Ectodermal cell (in vitro differentiated cells): ENCODE measurements around the gene GBP1.
"Not testable (repeated sequence)": the region's sequence is repeated elsewhere in the genome, so short reads cannot be mapped to it uniquely, and the experiment has no call there.

Source experiments
- H3K27ac ChIP-seq: 2 replicates; pipeline ENCODE4 v1.7.0; 2013; ENCODE audit warnings: mild to moderate bottlenecking, low read depth, low read length; ENCODE audit not compliant: insufficient read depth, poor library complexity, severe bottlenecking
- H3K27me3 ChIP-seq: 2 replicates; pipeline ENCODE4 v1.7.0; 2013; ENCODE audit warnings: mild to moderate bottlenecking, low read length; ENCODE audit not compliant: insufficient read depth, control insufficient read depth, poor library complexity, severe bottlenecking
- H3K36me3 ChIP-seq: one replicate; pipeline ENCODE4 v1.7.0; 2013; ENCODE audit warnings: low read length; ENCODE audit not compliant: control insufficient read depth, insufficient read depth
- H3K4me1 ChIP-seq: one replicate; pipeline ENCODE4 v1.7.0; 2013; ENCODE audit warnings: low read length; ENCODE audit not compliant: control insufficient read depth, insufficient read depth
- H3K4me3 ChIP-seq: 2 replicates; pipeline ENCODE4 v1.7.0; 2013; ENCODE audit warnings: low read depth, low read length, control low read depth; ENCODE audit not compliant: insufficient read depth
- H3K9me3 ChIP-seq: 2 replicates; pipeline ENCODE4 v1.7.0; 2013; ENCODE audit warnings: mild to moderate bottlenecking, low read length, moderate library complexity; ENCODE audit not compliant: control insufficient read depth
- WGBS, 2 experiments: methylation state at CpG; one replicate each; pipeline ENCODE4 v1.1.7; 2013; ENCODE audit warnings: missing lambda C conversion rate in 2 of 2; 5-methylcytosine and 5-hydroxymethylcytosine counted together

The GBP1 gene

GRCh38 chr1:89089962-89090361, 25.0 kb upstream of the GBP1 start:
- Histone ChIP-seq H3K9me3 (no peaks in the 10 kb centered on the region), H3K4me3 (no peak overlapping the region), H3K27me3 (no peaks in the 10 kb centered on the region), H3K4me1 (no peaks in the 10 kb centered on the region), H3K36me3 (no peaks in the 10 kb centered on the region), H3K27ac (no peak overlapping the region)
- no CpG with 5 or more reads among the region's 1 CpG for WGBS, 2 experiments

DNA sequence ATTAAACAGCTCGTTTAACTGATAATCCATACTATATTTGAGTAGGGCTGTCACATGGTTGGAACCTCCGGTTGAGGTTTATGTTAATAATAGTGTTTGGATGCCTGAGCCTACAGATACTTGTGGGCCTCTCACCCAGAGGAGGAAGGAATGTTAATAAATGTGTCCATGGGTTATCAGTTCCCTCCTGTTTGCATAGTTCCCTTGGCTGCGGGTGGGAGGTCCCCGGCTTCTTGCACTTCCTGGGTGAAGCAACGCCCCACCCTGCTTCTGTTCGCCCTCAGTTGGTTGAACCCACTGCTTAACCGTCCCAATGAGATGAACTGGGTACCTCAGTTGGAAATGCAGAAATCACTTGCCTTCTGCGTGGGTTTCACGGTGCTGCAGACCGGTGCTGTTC, 23.6 kb upstream of the GBP1 start:
- Histone ChIP-seq H3K27me3 (no peaks in the 10 kb centered on the region), H3K9me3 (no peaks in the 10 kb centered on the region), H3K4me3 (no peak overlapping the region), H3K4me1 (no peaks in the 10 kb centered on the region), H3K36me3 (no peaks in the 10 kb centered on the region), H3K27ac (no peak overlapping the region)
- WGBS, 2 experiments, result 92 to 95% methylated on average over 9 to 10 of the region's 10 CpGs

DNA sequence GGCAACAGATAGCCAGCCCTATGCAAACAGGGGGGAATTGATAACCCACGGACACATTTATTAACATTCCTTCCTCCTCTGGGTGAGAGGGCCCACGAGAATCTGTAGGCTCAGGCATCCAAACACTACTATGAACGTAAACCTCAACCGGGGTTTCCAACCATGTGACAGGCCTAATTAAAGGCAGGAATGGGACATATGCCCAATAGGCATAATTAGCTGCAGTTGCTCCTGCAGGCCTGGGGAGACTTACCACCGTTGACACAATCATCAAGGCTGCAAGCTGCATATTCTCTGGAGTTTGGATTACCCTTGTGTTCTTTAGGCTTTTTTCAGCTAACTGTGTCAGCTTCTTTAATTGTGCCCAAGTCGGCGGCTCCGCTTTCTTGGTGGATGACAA, 22.2 kb upstream of the GBP1 start:
- Histone ChIP-seq H3K9me3 (no peaks in the 10 kb centered on the region), H3K4me1 (no peaks in the 10 kb centered on the region), H3K4me3 (no peak overlapping the region), H3K27me3 (no peaks in the 10 kb centered on the region), H3K27ac (no peak overlapping the region), H3K36me3 (no peaks in the 10 kb centered on the region)
- 87 to 94% methylated on average over 7 to 8 of the region's 8 CpGs for WGBS, 2 experiments

DNA sequence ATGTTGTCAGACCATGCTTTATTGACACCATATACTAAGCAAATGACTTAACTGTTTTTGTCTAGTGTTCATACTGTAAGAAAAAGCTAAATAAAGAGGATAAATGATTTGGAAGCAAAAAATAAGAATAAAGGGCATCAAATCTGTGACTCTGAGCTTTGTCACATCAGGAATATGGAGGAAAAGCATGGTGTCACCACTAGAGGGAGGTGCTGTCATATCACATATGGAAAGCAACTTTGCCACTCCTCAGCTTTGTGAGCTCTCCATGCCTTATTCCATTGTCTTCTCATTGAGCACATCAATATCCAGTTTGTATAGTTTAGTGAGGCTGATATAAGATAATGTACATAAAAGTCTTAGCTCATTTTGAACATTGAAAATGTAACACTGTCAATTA, 20.8 kb upstream of the GBP1 start:
- Histone ChIP-seq H3K27me3 (no peaks in the 10 kb centered on the region), H3K4me1 (no peaks in the 10 kb centered on the region), H3K36me3 (no peaks in the 10 kb centered on the region), H3K27ac (no peak overlapping the region), H3K4me3 (no peak overlapping the region), H3K9me3 (no peaks in the 10 kb centered on the region)

GRCh38 chr1:89081005-89081404, 16.0 kb upstream of the GBP1 start:
- Histone ChIP-seq H3K4me3 (no peak overlapping the region), H3K27ac (no peak overlapping the region), H3K9me3 (no peaks in the 10 kb centered on the region), H3K36me3 (no peaks in the 10 kb centered on the region), H3K27me3 (no peaks in the 10 kb centered on the region), H3K4me1 (no peaks in the 10 kb centered on the region)
- 88 to 100% methylated on average over 2 of the region's 3 CpGs for WGBS, 2 experiments

- 88 to 92% methylated on average over 7 of the region's 7 CpGs for WGBS, 2 experiments
These were observed 15.1 kb upstream of the GBP1 start for GRCh38 chr1:89080068-89080467.

GRCh38 chr1:89072466-89073065, 7.6 kb upstream of the GBP1 start:
- 75 to 79% methylated on average over 7 to 8 of the region's 8 CpGs for WGBS, 2 experiments
- not testable (repeated sequence) for H3K9me3 ChIP-seq, H3K27me3 ChIP-seq, H3K4me1 ChIP-seq, H3K36me3 ChIP-seq, H3K4me3 ChIP-seq, H3K27ac ChIP-seq

More at GRCh38 chr1:89080068-89080467, 15.1 kb upstream of the GBP1 start:
- H3K27ac ChIP-seq, H3K4me3 ChIP-seq, H3K36me3 ChIP-seq, H3K9me3 ChIP-seq, H3K4me1 ChIP-seq, H3K27me3 ChIP-seq: not testable (repeated sequence)

GRCh38 chr1:89070509-89070908, 5.5 kb upstream of the GBP1 start:
- no peaks in the 10 kb centered on the region for H3K27me3 ChIP-seq
- H3K4me3 ChIP-seq, result no peak overlapping the region
- WGBS, 2 experiments, result 88 to 92% methylated on average over 1 of the region's 1 CpG
- H3K27ac ChIP-seq, result no peak overlapping the region
- no peaks in the 10 kb centered on the region for H3K36me3 ChIP-seq
- no peaks in the 10 kb centered on the region for H3K9me3 ChIP-seq
- H3K4me1 ChIP-seq, result no peaks in the 10 kb centered on the region

GRCh38 chr1:89069951-89070350, 4.9 kb upstream of the GBP1 start:
- H3K27ac ChIP-seq, result no peak overlapping the region
- 100% methylated on average over 1 to 2 of the region's 2 CpGs for WGBS, 2 experiments
- H3K4me1 ChIP-seq, result no peaks in the 10 kb centered on the region
- no peaks in the 10 kb centered on the region for H3K36me3 ChIP-seq
- H3K9me3 ChIP-seq, result no peaks in the 10 kb centered on the region
- no peak overlapping the region for H3K4me3 ChIP-seq
- no peaks in the 10 kb centered on the region for H3K27me3 ChIP-seq

DNA sequence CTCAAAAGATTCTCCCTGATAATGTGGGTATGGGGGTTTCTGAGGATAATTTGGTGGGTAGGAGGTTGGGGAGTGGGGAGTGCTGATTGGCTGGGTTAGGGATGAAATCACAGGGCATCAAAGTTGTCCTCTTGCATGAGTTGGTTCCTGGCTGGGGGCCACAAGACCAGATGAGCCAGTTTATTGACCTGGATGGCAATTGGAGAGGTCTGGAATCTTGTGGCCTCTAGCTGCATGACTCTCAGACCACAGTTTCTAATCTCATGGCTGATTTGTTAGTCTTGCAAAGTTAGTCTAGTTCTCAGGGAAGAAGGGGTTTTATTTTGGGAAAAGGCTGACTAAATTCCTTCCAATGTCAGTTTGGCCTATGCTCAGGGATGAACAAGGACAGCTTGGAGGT, 3.3 kb upstream of the GBP1 start:
- Histone ChIP-seq H3K4me1 (no peaks in the 10 kb centered on the region), H3K9me3 (no peaks in the 10 kb centered on the region), H3K27me3 (no peaks in the 10 kb centered on the region), H3K36me3 (no peaks in the 10 kb centered on the region), H3K4me3 (no peak overlapping the region), H3K27ac (no peak overlapping the region)

GRCh38 chr1:89064632-89065031, 376 bp downstream of the GBP1 start:
- Histone ChIP-seq H3K4me1 (no peaks in the 10 kb centered on the region), H3K36me3 (no peaks in the 10 kb centered on the region), H3K4me3 (no peak overlapping the region), H3K9me3 (no peaks in the 10 kb centered on the region), H3K27ac (no peak overlapping the region), H3K27me3 (no peaks in the 10 kb centered on the region)
- 81 to 92% methylated on average over 4 of the region's 4 CpGs for WGBS, 2 experiments
